IMR-90 (cell line): ENCODE results near the gene DDX46. TPM values are rescaled to one million over a fixed set of nuclear protein-coding genes. Genes with fewer than 3 reads are reported as not detected.
A peak's percentile ranks its signal among the peaks of the same experiment; 100 is the strongest.

Experiments
- ATAC-seq: fragments of 200-7000 bp; cut with Tn5 transposase; 2 replicates; pipeline ENCODE4 v1.9.1; 2020; ENCODE audit warnings: low read depth, mild to moderate bottlenecking, moderate library complexity
- BruUV-seq: library from RNA; stranded (reverse); fragments of 400-500 nt; replicated peaks from 2 replicates; lab custom pipeline; 2021; lab: Mats Ljungman, UMichigan
- CTCF ChIA-PET: fragments of 300-600 bp; formaldehyde crosslinking; extraction: SDS; loops from one replicate; lab custom pipeline; 2021; ENCODE audit warnings: antibody characterized with exemption; lab: Yijun Ruan, JAX
- POLR2A ChIA-PET: fragments of 300-600 bp; sonication (Branson Sonifier 250); formaldehyde crosslinking; loops from one replicate; lab custom pipeline; 2022; ENCODE audit warnings: antibody characterized with exemption; ENCODE audit not compliant: unreplicated experiment; lab: Charles Lee
- DNase-seq: peaks from one replicate; pipeline ENCODE4 v3.0.0; 2013
- H2AFZ ChIP-seq: replicated peaks from 2 replicates; pipeline ENCODE3; 2013; ENCODE audit warnings: low read length, mild to moderate bottlenecking; ENCODE audit not compliant: poor library complexity
- H2AK5ac ChIP-seq: 2 replicates; pipeline ENCODE4 v1.6.1; 2013; ENCODE audit warnings: low read depth, low read length, inconsistent platforms
- H2AK9ac ChIP-seq: replicated peaks from 2 replicates; pipeline ENCODE3; 2013; ENCODE audit warnings: mild to moderate bottlenecking, low read depth, low read length, moderate library complexity; ENCODE audit not compliant: poor library complexity
- H2BK120ac ChIP-seq: 2 replicates; pipeline ENCODE4 v1.6.1; 2013; ENCODE audit warnings: low read depth, low read length, inconsistent platforms
- H2BK15ac ChIP-seq: 3 replicates; pipeline ENCODE4 v1.6.1; 2013; ENCODE audit warnings: low read depth, low read length, inconsistent platforms
- H2BK20ac ChIP-seq: 2 replicates; pipeline ENCODE4 v1.6.1; 2013; ENCODE audit warnings: low read depth, mild to moderate bottlenecking, inconsistent platforms, low read length, moderate library complexity
- H2BK5ac ChIP-seq: 2 replicates; pipeline ENCODE4 v1.6.1; 2013; ENCODE audit warnings: mild to moderate bottlenecking, low read depth, low read length, inconsistent platforms; ENCODE audit not compliant: poor library complexity, severe bottlenecking
- H3K14ac ChIP-seq: replicated peaks from 2 replicates; pipeline ENCODE4 v1.6.1; 2013; ENCODE audit warnings: low read depth, low read length, inconsistent platforms
- H3K18ac ChIP-seq: 2 replicates; pipeline ENCODE4 v1.6.1; 2013; ENCODE audit warnings: low read depth, low read length, control low read depth
- H3K23ac ChIP-seq: 2 replicates; pipeline ENCODE4 v1.6.1; 2013; ENCODE audit warnings: low read depth, low read length, inconsistent platforms
- H3K27ac ChIP-seq: 2 replicates; pipeline ENCODE4 v1.5.1; 2013; ENCODE audit warnings: mild to moderate bottlenecking, control low read depth, low read length; ENCODE audit not compliant: insufficient read depth
- H3K27me3 ChIP-seq: 2 replicates; pipeline ENCODE4 v1.6.1; 2013; ENCODE audit warnings: low read length; ENCODE audit not compliant: control insufficient read depth, insufficient read depth
- H3K36me3 ChIP-seq: 2 replicates; pipeline ENCODE4 v1.6.1; 2013; ENCODE audit warnings: low read length, mixed read lengths; ENCODE audit not compliant: control insufficient read depth, insufficient read depth
- H3K4ac ChIP-seq: 2 replicates; pipeline ENCODE4 v1.6.1; 2013; ENCODE audit warnings: low read depth, low read length, inconsistent platforms
- H3K4me1 ChIP-seq: 2 replicates; pipeline ENCODE4 v1.6.1; 2013; ENCODE audit warnings: low read length, mixed read lengths; ENCODE audit not compliant: control insufficient read depth, insufficient read depth
- H3K4me2 ChIP-seq: 2 replicates; pipeline ENCODE4 v1.6.1; 2013; ENCODE audit warnings: low read depth, mild to moderate bottlenecking, control low read depth, low read length, moderate library complexity
- H3K4me3 ChIP-seq: 2 replicates; pipeline ENCODE4 v1.5.1; 2013; ENCODE audit warnings: low read depth, mild to moderate bottlenecking, control low read depth, low read length, moderate library complexity; ENCODE audit not compliant: insufficient read depth
- H3K56ac ChIP-seq: 2 replicates; pipeline ENCODE4 v1.6.1; 2013; ENCODE audit warnings: low read length, inconsistent platforms; ENCODE audit not compliant: insufficient read depth; ENCODE audit errors: extremely low read depth
- H3K79me1 ChIP-seq, 2 experiments: 2 replicates each; pipeline ENCODE4 v1.6.1; 2013; ENCODE audit warnings: low read length in 2 of 2, inconsistent platforms in 1 of 2, low read depth in 1 of 2
- H3K9ac ChIP-seq: 2 replicates; pipeline ENCODE4 v1.6.1; 2013; ENCODE audit warnings: low read depth, low read length, control low read depth
- H3K9me1 ChIP-seq: 2 replicates; pipeline ENCODE4 v1.6.1; 2013; ENCODE audit warnings: low read length, inconsistent platforms; ENCODE audit not compliant: insufficient read depth
- H3K9me3 ChIP-seq: 2 replicates; pipeline ENCODE4 v1.6.1; 2013; ENCODE audit warnings: low read length; ENCODE audit not compliant: control insufficient read depth, insufficient read depth
- H4K20me1 ChIP-seq: 2 replicates; pipeline ENCODE4 v1.6.1; 2013; ENCODE audit warnings: low read length, inconsistent platforms; ENCODE audit not compliant: insufficient read depth
- H4K5ac ChIP-seq: 2 replicates; pipeline ENCODE4 v1.6.1; 2013; ENCODE audit warnings: mild to moderate bottlenecking, low read depth, low read length, control low read depth
- H4K8ac ChIP-seq, 2 experiments: 2 replicates each; pipeline ENCODE4 v1.6.1; 2013; ENCODE audit warnings: low read depth in 2 of 2, low read length in 2 of 2, control low read depth in 1 of 2, inconsistent platforms in 1 of 2
- H4K91ac ChIP-seq: 2 replicates; pipeline ENCODE4 v1.6.1; 2013; ENCODE audit warnings: low read depth, low read length, inconsistent platforms; ENCODE audit not compliant: insufficient read depth
- BHLHE40 ChIP-seq: fragments of 150-350 bp; IDR thresholded peaks from 2 replicates; pipeline ENCODE4 v1.6.1; 2016; ENCODE audit warnings: mild to moderate bottlenecking, low read depth, low read length
- CEBPB ChIP-seq: IDR thresholded peaks from 2 replicates; pipeline ENCODE4 v1.6.1; 2012; ENCODE audit warnings: low read depth, low read length, improper control_type of control experiment
- CHD1 ChIP-seq: IDR thresholded peaks from 2 replicates; pipeline ENCODE4 v1.6.1; 2012; ENCODE audit warnings: low read depth, low read length, improper control_type of control experiment
- ELK1 ChIP-seq: fragments of 150-350 bp; IDR thresholded peaks from 2 replicates; pipeline ENCODE4 v1.6.1; 2016; ENCODE audit warnings: low read depth, mild to moderate bottlenecking, low read length, moderate library complexity, borderline replicate concordance
- FOS ChIP-seq: fragments of 150-350 bp; IDR thresholded peaks from 2 replicates; pipeline ENCODE4 v1.6.1; 2016; ENCODE audit warnings: low read depth, low read length
- MAFK ChIP-seq: IDR thresholded peaks from 2 replicates; pipeline ENCODE4 v1.6.1; 2012; ENCODE audit warnings: low read depth, low read length, improper control_type of control experiment
- MAZ ChIP-seq: IDR thresholded peaks from 2 replicates; pipeline ENCODE4 v1.6.1; 2012; ENCODE audit warnings: low read depth, mild to moderate bottlenecking, low read length, improper control_type of control experiment, moderate library complexity, borderline replicate concordance
- MXI1 ChIP-seq: IDR thresholded peaks from 2 replicates; pipeline ENCODE4 v1.6.1; 2012; ENCODE audit warnings: low read depth, mild to moderate bottlenecking, low read length, moderate library complexity, borderline replicate concordance
- NFE2L2 ChIP-seq: fragments of 150-350 bp; IDR thresholded peaks from 2 replicates; pipeline ENCODE4 v1.6.1; 2016; ENCODE audit warnings: low read depth, mild to moderate bottlenecking, low read length
- POLR2A ChIP-seq: IDR thresholded peaks from 2 replicates; pipeline ENCODE4 v1.6.1; 2012; ENCODE audit warnings: mild to moderate bottlenecking, low read depth, low read length
- RAD21 ChIP-seq: IDR thresholded peaks from 2 replicates; pipeline ENCODE4 v1.6.1; 2012; ENCODE audit warnings: low read length, improper control_type of control experiment
- RCOR1 ChIP-seq: IDR thresholded peaks from 2 replicates; pipeline ENCODE4 v1.6.1; 2012; ENCODE audit warnings: mild to moderate bottlenecking, low read length, improper control_type of control experiment; ENCODE audit not compliant: insufficient replicate concordance
- RFX5 ChIP-seq: IDR thresholded peaks from 2 replicates; pipeline ENCODE4 v1.8.0; 2012; ENCODE audit warnings: low read depth, mild to moderate bottlenecking, low read length, moderate library complexity
- SMC3 ChIP-seq: fragments of 150-350 bp; IDR thresholded peaks from 2 replicates; pipeline ENCODE4 v1.6.1; 2016; ENCODE audit warnings: low read depth, mild to moderate bottlenecking, antibody characterized with exemption, low read length, moderate library complexity
- WGBS, 2 experiments: methylation state at CpG; one replicate each; pipeline versions ENCODE4 v1.1.5 to v1.1.7; 2013; ENCODE audit warnings: missing lambda C conversion rate in 2 of 2; ENCODE audit not compliant: insufficient read length in 1 of 2; ENCODE audit errors: extremely low coverage in 2 of 2; 5-methylcytosine and 5-hydroxymethylcytosine counted together
- dilution Hi-C: fragments of 300-500 bp; cut with HindIII; formaldehyde crosslinking; loops from one replicate; pipeline ENCODE4 v1.14.3; 2018; ENCODE audit warnings: low sequenced_read_pairs; ENCODE audit not compliant: unreplicated experiment
- in situ Hi-C: fragments of 300-500 bp; cut with MboI; formaldehyde crosslinking; loops from 3 replicates; pipeline ENCODE4 v1.14.3; 2019; ENCODE audit warnings: low sequenced_read_pairs, inconsistent platforms, mixed read lengths
- intact Hi-C: fragments of 100-400 bp; cut with micrococcal nuclease; formaldehyde crosslinking; loops from 2 replicates; pipeline ENCODE4 v1.10.0; 2022
- polyA plus RNA-seq, 3 experiments: library from polyadenylated mRNA; depleted of rRNA; stranded (reverse); fragments of >200 nt; gene quantifications; 2 replicates each; pipeline ENCODE4 v1.2.3, GENCODE V29; 2012; ENCODE audit warnings: low replicate concordance in 1 of 3
- total RNA-seq: library from RNA; depleted of rRNA; stranded (reverse); fragments of >200 nt; gene quantifications from 2 replicates; pipeline ENCODE4 v1.2.3, GENCODE V29; 2012
- TF ChIP-seq, protein P1 (sequence below): conservative IDR thresholded peaks from 2 replicates; pipeline ENCODE4 v1.5.1; 2012; ENCODE audit warnings: mild to moderate bottlenecking, low read depth, low read length, improper control_type of control experiment
- TF ChIP-seq, protein P2 (sequence below): fragments of 150-350 bp; IDR thresholded peaks from 2 replicates; pipeline ENCODE4 v1.6.1; 2017; ENCODE audit warnings: mild to moderate bottlenecking, antibody characterized with exemption, low read length, low read depth

Gene DDX46
- total and polyA plus RNA-seq, 2 of the 4 experiments (the other 2 are of a cell fraction): 22.5 to 26.0 TPM

DNA sequence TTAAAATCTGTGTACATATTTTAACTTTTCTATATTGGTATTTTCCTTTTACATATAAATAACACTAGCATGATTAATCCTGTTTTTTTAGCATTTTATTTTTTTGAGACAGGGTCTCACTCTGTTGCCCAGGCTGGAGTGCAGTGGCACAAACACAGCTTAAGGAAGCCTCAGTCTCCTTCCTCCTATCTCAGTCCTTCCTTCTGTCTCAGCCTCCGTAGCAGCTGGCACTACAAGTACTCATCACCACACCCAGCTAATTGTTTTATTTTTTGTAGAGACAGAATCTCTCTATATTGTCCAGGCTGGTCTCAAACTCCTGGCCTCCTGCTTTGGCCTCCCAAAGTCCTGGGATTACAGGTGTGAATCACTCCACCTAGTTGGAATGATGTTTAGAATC lies 85.7 kb downstream of the DDX46 start:
- no peak overlapping the region for H4K5ac ChIP-seq
- ChIA-PET CTCF (no interaction called here), POLR2A (no interaction called here)
- no peak overlapping the region for H2AFZ ChIP-seq
- no peak overlapping the region for H2BK5ac ChIP-seq
- BruUV-seq: no TSS peak
- no peak overlapping the region for H3K4ac ChIP-seq
- dilution Hi-C loops (no loop called here), intact Hi-C loops (no loop called here), in situ Hi-C loops (no loop called here)
- peaks cover 12% of the 10 kb centered on the region for H3K36me3 ChIP-seq
- no peak overlapping the region for H3K9ac ChIP-seq
- no peak for ATAC-seq
- peaks cover 0 to 44% of the 10 kb centered on the region in 2 experiments; a peak in 3 of 4 replicates for H3K79me1 ChIP-seq
- no peak overlapping the region for H2BK20ac ChIP-seq
- TF ChIP-seq POLR2A (no peak), ELK1 (no peak), MAZ (no peak), RFX5 (no peak), CHD1 (no peak), RCOR1 (no peak), NFE2L2 (no peak), FOS (no peak), SMC3 (no peak), MAFK (no peak), MXI1 (no peak), RAD21 (no peak), CEBPB (no peak), BHLHE40 (no peak)
- TF ChIP-seq, protein P1, sequence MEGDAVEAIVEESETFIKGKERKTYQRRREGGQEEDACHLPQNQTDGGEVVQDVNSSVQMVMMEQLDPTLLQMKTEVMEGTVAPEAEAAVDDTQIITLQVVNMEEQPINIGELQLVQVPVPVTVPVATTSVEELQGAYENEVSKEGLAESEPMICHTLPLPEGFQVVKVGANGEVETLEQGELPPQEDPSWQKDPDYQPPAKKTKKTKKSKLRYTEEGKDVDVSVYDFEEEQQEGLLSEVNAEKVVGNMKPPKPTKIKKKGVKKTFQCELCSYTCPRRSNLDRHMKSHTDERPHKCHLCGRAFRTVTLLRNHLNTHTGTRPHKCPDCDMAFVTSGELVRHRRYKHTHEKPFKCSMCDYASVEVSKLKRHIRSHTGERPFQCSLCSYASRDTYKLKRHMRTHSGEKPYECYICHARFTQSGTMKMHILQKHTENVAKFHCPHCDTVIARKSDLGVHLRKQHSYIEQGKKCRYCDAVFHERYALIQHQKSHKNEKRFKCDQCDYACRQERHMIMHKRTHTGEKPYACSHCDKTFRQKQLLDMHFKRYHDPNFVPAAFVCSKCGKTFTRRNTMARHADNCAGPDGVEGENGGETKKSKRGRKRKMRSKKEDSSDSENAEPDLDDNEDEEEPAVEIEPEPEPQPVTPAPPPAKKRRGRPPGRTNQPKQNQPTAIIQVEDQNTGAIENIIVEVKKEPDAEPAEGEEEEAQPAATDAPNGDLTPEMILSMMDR: no peak
- TF ChIP-seq, protein P2, sequence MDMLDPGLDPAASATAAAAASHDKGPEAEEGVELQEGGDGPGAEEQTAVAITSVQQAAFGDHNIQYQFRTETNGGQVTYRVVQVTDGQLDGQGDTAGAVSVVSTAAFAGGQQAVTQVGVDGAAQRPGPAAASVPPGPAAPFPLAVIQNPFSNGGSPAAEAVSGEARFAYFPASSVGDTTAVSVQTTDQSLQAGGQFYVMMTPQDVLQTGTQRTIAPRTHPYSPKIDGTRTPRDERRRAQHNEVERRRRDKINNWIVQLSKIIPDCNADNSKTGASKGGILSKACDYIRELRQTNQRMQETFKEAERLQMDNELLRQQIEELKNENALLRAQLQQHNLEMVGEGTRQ: no peak
- H3K27me3 ChIP-seq: no peaks in the 10 kb centered on the region
- peaks cover 14% of the 10 kb centered on the region for H3K9me1 ChIP-seq
- no peak overlapping the region for H3K18ac ChIP-seq
- peak overlapping the region; percentile 29; the same call in 1 of the 2 replicates for H2AK5ac ChIP-seq
- peak overlapping the region; percentile 21; the same call in 1 of the 2 replicates for H2BK120ac ChIP-seq
- DNase-seq: no peak
- no peak overlapping the region for H3K23ac ChIP-seq
- peaks cover 9% of the 10 kb centered on the region; the same call in 1 of the 2 replicates for H4K20me1 ChIP-seq
- H3K4me2 ChIP-seq: no peak overlapping the region
- no peaks in the 10 kb centered on the region for H3K9me3 ChIP-seq
- no peak overlapping the region for H2AK9ac ChIP-seq
- H3K27ac ChIP-seq: no peak overlapping the region
- peak overlapping the region; percentile 23; the same call in 1 of the 2 replicates for H4K91ac ChIP-seq
- no CpG with 5 or more reads among the region's 1 CpG for WGBS, 2 experiments
- peaks cover 12% of the 10 kb centered on the region for H3K4me1 ChIP-seq
- no peak overlapping the region for H4K8ac ChIP-seq
- no peak overlapping the region; the same call in 2 of the 3 replicates for H2BK15ac ChIP-seq
- H3K14ac ChIP-seq: no peak overlapping the region
- H3K4me3 ChIP-seq: no peak overlapping the region
- H3K56ac ChIP-seq: no peak overlapping the region
